ENCODE measurements around the gene FARSA. TPM values are rescaled to one million over a fixed set of nuclear protein-coding genes. Genes with fewer than 3 reads are reported as not detected.

The FARSA gene
- total and polyA plus RNA-seq, 2 donors (not counting 1 experiment from before 2014, with no cell fraction given) = 26.4 to 50.1 TPM

GRCh38 chr19:12880551-12881171 lies 52.9 kb downstream of the FARSA start:
- Mint-ChIP-seq H3K27me3 (no peaks in the 10 kb centered on the region), H3K27ac (peak overlapping the region; percentile 96), H3K4me3 (peak overlapping the region; percentile 84), H3K4me1 (peaks cover 25% of the 10 kb centered on the region), H3K9me3 (ENCODE audit: insufficient read depth) (no peaks in the 10 kb centered on the region)
- Histone ChIP-seq H3K4me2 (replicated peaks; ENCODE audit: low read depth, low read length, poor library complexity, severe bottlenecking) (peak overlapping the region; percentile 90), H3K79me2 (ENCODE audit: control insufficient read depth, insufficient read depth, low read length) (peaks cover 19% of the 10 kb centered on the region), H3K27ac (ENCODE audit: low read length in 2 of 2) (peak overlapping the region; percentile 94 to 98), H2AFZ (ENCODE audit: insufficient read depth, low read depth, low read length, poor library complexity, severe bottlenecking) (peak overlapping the region; percentile 80), H3K9me3 (ENCODE audit: control extremely low read depth in 1 of 3, control insufficient read depth in 2 of 3, insufficient read depth in 1 of 3, low read length in 2 of 3) (peaks cover 0 to 40% (median 5%) of the 10 kb centered on the region in 3 donors), H4K20me1 (ENCODE audit: control insufficient read depth, insufficient read depth, low read length, poor library complexity, severe bottlenecking) (no peaks in the 10 kb centered on the region), H3K4me3 (ENCODE audit: control extremely low read depth in 1 of 5, extremely low read depth in 1 of 5, insufficient read depth in 1 of 5, low read depth in 2 of 5, low read length in 4 of 5) (peak overlapping the region; percentile 58 to 97 (median 83)), H3K4me1 (ENCODE audit: control insufficient read depth in 2 of 2, insufficient read depth in 2 of 2, low read length in 2 of 2) (peaks cover 19 to 37% of the 10 kb centered on the region in 2 donors), H3K36me3 (replicated peaks in 1 of 2; ENCODE audit: control extremely low read depth in 1 of 2, control insufficient read depth in 1 of 2, extremely low read depth in 1 of 2, insufficient read depth in 2 of 2, low read length in 1 of 2) (peaks cover 0 to 20% of the 10 kb centered on the region in 2 experiments), H3K27me3 (replicated peaks in 1 of 4; ENCODE audit: control extremely low read depth in 1 of 4, control insufficient read depth in 3 of 4, insufficient read depth in 4 of 4, low read length in 3 of 4) (no peaks in the 10 kb centered on the region), H3K9ac (ENCODE audit: low read length) (peak overlapping the region; percentile 90)
- ATAC-seq (ENCODE audit: low read depth) (peak; percentile 11), DNase-seq (no peak)
- intact Hi-C loops (cut with micrococcal nuclease) = loop anchor here (1.0 to 2.0 kb wide), 2 partner anchors 10 to 14 kb away; no protein-coding TSS in a partner anchor
- WGBS (ENCODE audit: insufficient coverage) = 16% methylated on average over 28 of the region's 29 CpGs
- ChIA-PET CTCF (interaction anchor here (1.0 to 7.1 kb wide), 5 partner anchors 10 to 118 kb away, joined by 4 to 58 read pairs (median 5); partner anchors contain the start of gene GCDH), POLR2A (interaction anchor here (0.5 to 1.6 kb wide), 6 partner anchors 10 to 199 kb away, joined by 3 to 8 read pairs (median 4); partner anchors contain the start of gene GCDH)
- TF ChIP-seq EZH2 (IDR thresholded peaks at IDR 0.05; ENCODE audit: borderline replicate concordance, insufficient read depth, low read depth, low read length, poor library complexity, severe bottlenecking) = no peak
- TF ChIP-seq, protein P1, sequence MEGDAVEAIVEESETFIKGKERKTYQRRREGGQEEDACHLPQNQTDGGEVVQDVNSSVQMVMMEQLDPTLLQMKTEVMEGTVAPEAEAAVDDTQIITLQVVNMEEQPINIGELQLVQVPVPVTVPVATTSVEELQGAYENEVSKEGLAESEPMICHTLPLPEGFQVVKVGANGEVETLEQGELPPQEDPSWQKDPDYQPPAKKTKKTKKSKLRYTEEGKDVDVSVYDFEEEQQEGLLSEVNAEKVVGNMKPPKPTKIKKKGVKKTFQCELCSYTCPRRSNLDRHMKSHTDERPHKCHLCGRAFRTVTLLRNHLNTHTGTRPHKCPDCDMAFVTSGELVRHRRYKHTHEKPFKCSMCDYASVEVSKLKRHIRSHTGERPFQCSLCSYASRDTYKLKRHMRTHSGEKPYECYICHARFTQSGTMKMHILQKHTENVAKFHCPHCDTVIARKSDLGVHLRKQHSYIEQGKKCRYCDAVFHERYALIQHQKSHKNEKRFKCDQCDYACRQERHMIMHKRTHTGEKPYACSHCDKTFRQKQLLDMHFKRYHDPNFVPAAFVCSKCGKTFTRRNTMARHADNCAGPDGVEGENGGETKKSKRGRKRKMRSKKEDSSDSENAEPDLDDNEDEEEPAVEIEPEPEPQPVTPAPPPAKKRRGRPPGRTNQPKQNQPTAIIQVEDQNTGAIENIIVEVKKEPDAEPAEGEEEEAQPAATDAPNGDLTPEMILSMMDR (IDR thresholded peaks at IDR 0.05) = no peak

DNA sequence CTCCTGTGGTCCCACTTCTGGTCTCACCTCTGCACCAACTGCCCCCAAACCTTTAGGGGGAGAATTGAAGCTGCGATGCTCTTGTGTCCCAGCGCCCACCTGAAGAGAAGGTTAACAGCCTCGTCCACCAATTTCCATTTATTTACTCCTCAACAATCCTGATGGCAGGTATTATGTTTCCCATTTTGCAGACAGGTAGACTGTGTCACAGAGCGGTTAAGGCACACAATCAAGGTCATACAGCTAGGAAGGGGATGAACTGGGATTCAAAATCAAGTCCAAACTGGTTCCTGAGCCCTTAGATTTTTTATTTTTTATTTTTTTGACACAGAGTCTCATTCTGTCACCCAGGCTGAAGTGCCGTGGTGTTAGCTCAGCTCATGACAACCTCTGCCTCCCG lies 58.4 kb downstream of the FARSA start:
- TF ChIP-seq, protein P1 (IDR thresholded peaks at IDR 0.05) = no peak
- TF ChIP-seq EZH2 (IDR thresholded peaks at IDR 0.05; ENCODE audit: borderline replicate concordance, insufficient read depth, low read depth, low read length, poor library complexity, severe bottlenecking) = no peak
- H3K79me2 ChIP-seq (ENCODE audit: control insufficient read depth, insufficient read depth, low read length) = peaks cover 10% of the 10 kb centered on the region
- no peaks in the 10 kb centered on the region for H3K27me3 Mint-ChIP-seq
- intact Hi-C loops (cut with micrococcal nuclease) = no loop called here
- peaks cover 3% of the 10 kb centered on the region for H3K4me1 Mint-ChIP-seq
- no CpG with 5 or more reads among the region's 6 CpGs for WGBS (ENCODE audit: insufficient coverage)
- H3K4me3 ChIP-seq (ENCODE audit: control extremely low read depth in 1 of 5, extremely low read depth in 1 of 5, insufficient read depth in 1 of 5, low read depth in 2 of 5, low read length in 4 of 5) = no peak overlapping the region
- peaks cover 0 to 4% of the 10 kb centered on the region in 2 donors for H3K4me1 ChIP-seq (ENCODE audit: control insufficient read depth in 2 of 2, insufficient read depth in 2 of 2, low read length in 2 of 2)
- no peaks in the 10 kb centered on the region for H3K27me3 ChIP-seq (replicated peaks in 1 of 4; ENCODE audit: control extremely low read depth in 1 of 4, control insufficient read depth in 3 of 4, insufficient read depth in 4 of 4, low read length in 3 of 4)
- H4K20me1 ChIP-seq (ENCODE audit: control insufficient read depth, insufficient read depth, low read length, poor library complexity, severe bottlenecking) = no peaks in the 10 kb centered on the region
- H3K27ac Mint-ChIP-seq = no peak overlapping the region
- H3K36me3 ChIP-seq (replicated peaks in 1 of 2; ENCODE audit: control extremely low read depth in 1 of 2, control insufficient read depth in 1 of 2, extremely low read depth in 1 of 2, insufficient read depth in 2 of 2, low read length in 1 of 2) = peaks cover 0 to 28% of the 10 kb centered on the region in 2 experiments
- ATAC-seq (ENCODE audit: low read depth) (no peak), DNase-seq (no peak)
- no peak overlapping the region for H3K4me3 Mint-ChIP-seq
- H3K27ac ChIP-seq (ENCODE audit: low read length in 2 of 2) = no peak overlapping the region
- CTCF ChIA-PET = no interaction called here
- peaks cover 4% of the 10 kb centered on the region for H3K9me3 Mint-ChIP-seq (ENCODE audit: insufficient read depth)
- peaks cover 0 to 19% (median 0%) of the 10 kb centered on the region in 3 donors for H3K9me3 ChIP-seq (ENCODE audit: control extremely low read depth in 1 of 3, control insufficient read depth in 2 of 3, insufficient read depth in 1 of 3, low read length in 2 of 3)
- POLR2A ChIA-PET = no interaction called here
- no peak overlapping the region for H2AFZ ChIP-seq (ENCODE audit: insufficient read depth, low read depth, low read length, poor library complexity, severe bottlenecking)
- no peak overlapping the region for H3K9ac ChIP-seq (ENCODE audit: low read length)
- H3K4me2 ChIP-seq (replicated peaks; ENCODE audit: low read depth, low read length, poor library complexity, severe bottlenecking) = no peak overlapping the region

All from B cell (primary cell).